ENCODE results near the gene SQOR. TPM values are rescaled to one million over a fixed set of nuclear protein-coding genes. Genes with fewer than 3 reads are reported as not detected.

The SQOR gene
- 92.6 and 98.4 TPM in 2 replicates for total RNA-seq

GRCh38 chr15:45634432-45635190, at the start of gene SQOR:
Gene SQOR (plus strand): TSS chr15:45635029. CDS start chr15:45658924, 23,895 bp downstream.
- intact Hi-C loops (cut with micrococcal nuclease): loop anchor here (10.0 kb wide), 1 partner anchor 430 kb away; no protein-coding TSS in a partner anchor

- intact Hi-C loops (cut with micrococcal nuclease): no loop called here
Measured at GRCh38 chr15:45585069-45585791, 49.6 kb upstream of the SQOR start.

- intact Hi-C loops (cut with micrococcal nuclease): loop anchor here (1.0 kb wide), 1 partner anchor 12 kb away; no protein-coding TSS in a partner anchor
Measured at GRCh38 chr15:45586125-45586524, 48.7 kb upstream of the SQOR start.

GRCh38 chr15:45586601-45587094, 48.2 kb upstream of the SQOR start:
- intact Hi-C loops (cut with micrococcal nuclease): loop anchor here (1.0 kb wide), 5 partner anchors 12 to 184 kb away; partner anchors contain the start of gene SLC30A4

- intact Hi-C loops (cut with micrococcal nuclease): loop anchor here (1.0 kb wide), 4 partner anchors 50 to 185 kb away; partner anchors contain the start of gene SLC30A4
Measured at GRCh38 chr15:45587095-45587862, 47.5 kb upstream of the SQOR start, which contains the start of gene BLOC1S6. Gene BLOC1S6 (plus strand): TSS chr15:45587379. CDS start chr15:45587444, 65 bp downstream.

GRCh38 chr15:45587863-45588170, 47.0 kb upstream of the SQOR start:
- intact Hi-C loops (cut with micrococcal nuclease): loop anchor here (1.0 kb wide), 4 partner anchors 49 to 186 kb away; partner anchors contain the start of gene SLC30A4

- intact Hi-C loops (cut with micrococcal nuclease): no loop called here
Measured at GRCh38 chr15:45588219-45588875, 46.5 kb upstream of the SQOR start.

GRCh38 chr15:45589256-45589655, 45.6 kb upstream of the SQOR start:
- intact Hi-C loops (cut with micrococcal nuclease): no loop called here

GRCh38 chr15:45594319-45594718, 40.5 kb upstream of the SQOR start:
- intact Hi-C loops (cut with micrococcal nuclease): no loop called here

GRCh38 chr15:45594835-45595530, 39.8 kb upstream of the SQOR start:
- intact Hi-C loops (cut with micrococcal nuclease): no loop called here

GRCh38 chr15:45603881-45604280, 30.9 kb upstream of the SQOR start:
- intact Hi-C loops (cut with micrococcal nuclease): no loop called here

GRCh38 chr15:45604326-45604725, 30.5 kb upstream of the SQOR start:
- intact Hi-C loops (cut with micrococcal nuclease): no loop called here

- intact Hi-C loops (cut with micrococcal nuclease): no loop called here
Measured at GRCh38 chr15:45606413-45606812, 28.4 kb upstream of the SQOR start.

- intact Hi-C loops (cut with micrococcal nuclease): no loop called here
Measured at GRCh38 chr15:45606841-45607240, 28.0 kb upstream of the SQOR start.

GRCh38 chr15:45611305-45611704, 23.5 kb upstream of the SQOR start:
- intact Hi-C loops (cut with micrococcal nuclease): no loop called here

- intact Hi-C loops (cut with micrococcal nuclease): no loop called here
Measured at GRCh38 chr15:45612790-45613415, 21.9 kb upstream of the SQOR start.

GRCh38 chr15:45616901-45617323, 17.9 kb upstream of the SQOR start:
- intact Hi-C loops (cut with micrococcal nuclease): no loop called here

GRCh38 chr15:45618813-45619212, 16.0 kb upstream of the SQOR start:
- intact Hi-C loops (cut with micrococcal nuclease): no loop called here

GRCh38 chr15:45628136-45628535, 6.7 kb upstream of the SQOR start:
- intact Hi-C loops (cut with micrococcal nuclease): no loop called here
